GM18870 (cell line): ENCODE data around the gene NPTXR.

Experiments
- ATAC-seq: cut with Tn5 transposase; IDR thresholded peaks from one replicate; pipeline ENCODE4 v1.9.1; 2021; ENCODE audit warnings: moderate library complexity; ENCODE audit not compliant: unreplicated experiment

Gene NPTXR

GRCh38 chr22:38843657-38844314 lies at the start of gene NPTXR:
NPTXR (minus strand) TSS chr22:38844028.
- no peak for ATAC-seq

GRCh38 chr22:38891256-38891655 lies 47.4 kb upstream of the NPTXR start:
- no peak for ATAC-seq

- no peak for ATAC-seq
These were observed 46.5 kb upstream of the NPTXR start for GRCh38 chr22:38890377-38890776.

- no peak for ATAC-seq
These were observed 42.5 kb upstream of the NPTXR start for GRCh38 chr22:38886333-38886732.

- no peak for ATAC-seq
These were observed 39.3 kb upstream of the NPTXR start for GRCh38 chr22:38882972-38883622.

- ATAC-seq, result no peak
These were observed 38.4 kb upstream of the NPTXR start for GRCh38 chr22:38881997-38882879.

GRCh38 chr22:38881464-38881871 lies 37.6 kb upstream of the NPTXR start:
- ATAC-seq, result no peak

- ATAC-seq, result no peak
These were observed 36.1 kb upstream of the NPTXR start for GRCh38 chr22:38879961-38880360.

GRCh38 chr22:38879108-38879729 lies 35.4 kb upstream of the NPTXR start:
- no peak for ATAC-seq

GRCh38 chr22:38878001-38878400 lies 34.2 kb upstream of the NPTXR start:
- ATAC-seq, result no peak

GRCh38 chr22:38874529-38875222 lies 30.8 kb upstream of the NPTXR start:
- ATAC-seq, result no peak

- no peak for ATAC-seq
These were observed 29.9 kb upstream of the NPTXR start for GRCh38 chr22:38873469-38874411.

GRCh38 chr22:38872831-38873248 lies 29.0 kb upstream of the NPTXR start:
- no peak for ATAC-seq

- ATAC-seq, result no peak
These were observed 28.5 kb upstream of the NPTXR start, which contains the start of gene CBX6 for GRCh38 chr22:38872172-38872830. CBX6 (minus strand) TSS chr22:38872216; CDS start chr22:38872190, 26 bp downstream.

GRCh38 chr22:38871360-38872171 lies 27.7 kb upstream of the NPTXR start:
- no peak for ATAC-seq

GRCh38 chr22:38870791-38871359 lies 27.0 kb upstream of the NPTXR start:
- no peak for ATAC-seq

- no peak for ATAC-seq
These were observed 26.5 kb upstream of the NPTXR start for GRCh38 chr22:38870312-38870741.

GRCh38 chr22:38869663-38870062 lies 25.8 kb upstream of the NPTXR start:
- ATAC-seq, result no peak
